ENCODE data around the gene NCOA7.
"Not testable (repeated sequence)": the region's sequence is repeated elsewhere in the genome, so short reads cannot be mapped to it uniquely, and the experiment has no call there.

The NCOA7 gene

DNA sequence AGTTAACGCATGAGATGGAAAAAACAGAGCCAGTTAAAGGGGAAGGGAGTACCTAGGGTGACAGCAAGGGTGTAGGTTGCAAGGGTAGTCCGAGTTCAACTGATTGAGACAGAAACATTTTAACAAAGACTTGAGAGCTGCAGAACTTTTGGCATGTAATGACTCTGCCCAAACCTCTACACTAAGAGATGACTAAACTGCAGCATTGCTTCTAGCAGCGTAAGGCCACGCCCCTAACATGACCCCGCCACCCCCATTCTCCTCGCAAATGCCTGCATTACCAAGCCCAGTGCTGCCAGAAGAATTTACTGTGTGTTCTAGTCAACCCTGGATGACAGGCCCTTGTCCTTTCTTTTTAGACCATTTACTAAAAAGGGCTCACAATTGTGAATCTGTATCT, 159.5 kb downstream of the NCOA7 start:
- DNase-seq (ENCODE audit: low read depth) = no peak

DNA sequence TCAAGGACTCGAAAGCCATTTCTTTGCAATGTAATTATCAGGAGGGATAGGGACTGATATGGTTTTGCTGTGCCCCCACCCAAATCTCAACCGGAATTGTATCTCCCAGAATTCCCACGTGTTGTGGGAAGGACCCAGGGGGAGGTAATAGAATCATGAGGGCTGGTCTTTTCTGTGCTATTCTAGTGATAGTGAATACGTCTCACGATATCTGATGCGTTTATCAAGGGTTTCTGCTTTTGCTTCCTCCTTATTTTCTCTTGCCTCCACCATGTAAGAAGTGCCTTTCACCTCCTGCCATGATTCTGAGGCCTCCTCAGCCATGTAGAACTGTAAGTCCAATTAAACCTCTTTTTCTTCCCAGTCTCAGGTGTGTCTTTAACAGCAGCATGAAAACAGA, 160.0 kb downstream of the NCOA7 start:
- not testable (repeated sequence) for DNase-seq (ENCODE audit: low read depth)

- DNase-seq (ENCODE audit: low read depth) = no peak
Measured at GRCh38 chr6:125951323-125951722, 160.6 kb downstream of the NCOA7 start.

DNA sequence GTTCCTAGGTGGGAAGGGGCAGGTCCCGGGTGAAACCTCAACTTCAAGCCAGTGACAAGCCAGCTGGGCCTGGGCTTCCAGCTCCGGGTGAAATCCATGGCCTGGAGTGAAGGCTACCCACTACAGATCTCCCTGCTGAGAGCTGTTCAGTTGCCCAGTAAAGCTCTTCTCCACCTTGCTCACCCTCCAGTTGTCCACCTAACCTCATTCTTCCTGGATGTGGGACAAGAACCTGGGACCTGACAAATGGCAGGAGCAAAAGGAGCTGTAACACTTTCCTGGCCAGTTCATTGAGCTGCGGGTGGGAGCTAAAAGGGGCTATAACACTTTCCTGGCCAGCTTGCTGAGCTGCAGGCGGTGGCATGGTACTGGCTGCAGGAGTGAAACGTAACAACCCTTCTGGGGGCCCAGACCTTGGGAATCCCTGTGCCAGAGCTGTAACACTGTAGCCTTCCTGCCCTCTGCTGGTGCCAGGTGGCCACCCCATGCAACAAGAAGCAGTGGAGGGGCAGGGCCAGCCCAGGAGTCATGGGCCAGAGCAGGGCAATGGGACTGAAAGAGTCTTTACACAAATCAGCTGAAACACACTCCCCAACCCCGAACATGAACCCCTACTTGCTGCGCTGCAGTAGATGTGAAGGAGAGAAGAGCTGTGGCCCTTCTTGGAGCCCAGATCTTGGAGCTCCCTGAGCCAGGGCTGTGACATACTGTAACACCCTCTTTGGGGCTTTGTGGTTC, 162.2 kb downstream of the NCOA7 start:
- no peak for DNase-seq (ENCODE audit: low read depth)

DNA sequence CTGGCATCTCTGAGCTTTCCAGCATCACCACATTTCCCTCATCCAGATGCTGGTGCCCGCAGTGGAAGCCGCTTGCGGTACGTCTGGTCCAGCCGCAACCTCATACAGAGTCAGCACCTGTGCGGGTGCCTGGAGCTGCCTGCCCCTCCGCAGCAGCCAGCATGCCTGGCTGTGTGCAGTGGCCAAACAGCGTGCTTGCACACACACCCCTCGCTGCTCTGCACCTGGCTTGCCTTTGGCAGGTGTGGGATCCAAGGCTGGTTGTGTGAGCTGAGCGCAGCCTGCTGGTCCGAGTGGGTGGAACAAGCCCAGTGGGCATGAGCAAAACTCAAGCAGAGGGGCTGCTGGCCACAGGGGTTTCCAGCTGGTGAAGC, 162.7 kb downstream of the NCOA7 start:
- no peak for DNase-seq (ENCODE audit: low read depth)

GRCh38 chr6:125954735-125955339, 164.1 kb downstream of the NCOA7 start:
- no peak for DNase-seq (ENCODE audit: low read depth)

DNA sequence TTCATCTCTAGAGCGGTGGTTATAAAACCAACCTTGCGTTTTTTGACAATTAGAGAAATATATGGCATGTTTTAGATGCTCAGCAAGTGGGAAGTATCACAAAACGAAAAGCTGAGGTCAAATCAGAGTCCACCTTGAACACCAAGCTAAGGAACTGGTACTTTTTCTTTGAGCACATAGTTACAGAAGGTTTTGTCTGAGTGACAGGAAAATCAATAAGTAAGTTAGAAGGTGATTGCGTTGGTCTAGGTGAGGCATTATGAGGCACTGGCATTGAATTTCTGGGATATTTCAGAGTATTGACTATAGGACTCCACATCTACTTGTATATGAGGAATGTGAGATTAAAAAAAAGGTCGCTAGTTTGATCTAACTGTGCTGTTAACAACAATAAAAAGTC, 165.2 kb downstream of the NCOA7 start:
- no peak for DNase-seq (ENCODE audit: low read depth)

DNA sequence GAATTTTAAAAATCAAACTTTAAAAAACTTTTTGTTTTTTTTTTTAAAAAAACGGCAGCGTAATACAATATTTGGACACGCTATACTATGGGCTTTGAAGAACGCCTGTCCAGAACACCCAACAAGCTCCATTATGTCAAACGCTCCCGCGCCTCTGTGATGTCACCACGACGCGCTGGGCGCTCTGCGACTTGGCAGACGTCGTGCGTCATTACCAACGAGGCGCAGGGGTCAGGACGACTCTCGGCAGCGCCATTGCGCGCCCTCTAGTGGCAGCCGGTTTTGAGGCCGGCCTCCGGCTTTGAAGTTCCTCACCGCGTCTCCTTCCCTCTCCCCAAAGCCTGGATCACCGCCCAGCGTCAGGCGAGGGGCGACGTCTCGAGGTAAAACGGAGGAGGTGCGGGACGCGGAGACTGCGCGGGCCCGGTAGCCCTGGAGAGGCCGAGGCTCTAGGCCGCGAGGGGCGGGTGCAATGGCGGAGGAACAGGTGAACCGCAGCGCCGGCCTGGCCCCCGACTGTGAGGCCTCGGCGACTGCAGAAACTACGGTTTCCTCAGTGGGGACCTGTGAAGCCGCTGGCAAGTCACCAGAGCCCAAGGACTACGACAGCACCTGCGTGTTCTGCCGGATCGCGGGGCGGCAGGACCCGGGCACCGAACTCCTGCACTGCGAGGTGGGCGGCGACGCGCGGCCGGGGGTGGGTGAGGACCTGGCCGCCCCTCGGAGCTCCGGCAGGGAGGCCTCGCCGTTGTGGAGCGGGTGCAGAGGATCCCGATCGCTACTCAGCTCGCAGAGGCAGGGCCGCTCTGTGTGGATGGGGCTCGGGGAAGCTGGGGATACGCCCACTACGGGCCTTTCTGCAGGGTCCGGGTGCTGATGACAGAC, 166.0 kb downstream of the NCOA7 start, which contains the start of gene HINT3:
Gene HINT3 (plus strand): TSS at position 265 of the 885 bp plus-strand sequence. CDS start 208 bp downstream, at position 473.
- DNase-seq (ENCODE audit: low read depth) = peak; percentile 96

- DNase-seq (ENCODE audit: low read depth) = no peak
Measured at GRCh38 chr6:125957391-125957693, 166.6 kb downstream of the NCOA7 start.

DNA sequence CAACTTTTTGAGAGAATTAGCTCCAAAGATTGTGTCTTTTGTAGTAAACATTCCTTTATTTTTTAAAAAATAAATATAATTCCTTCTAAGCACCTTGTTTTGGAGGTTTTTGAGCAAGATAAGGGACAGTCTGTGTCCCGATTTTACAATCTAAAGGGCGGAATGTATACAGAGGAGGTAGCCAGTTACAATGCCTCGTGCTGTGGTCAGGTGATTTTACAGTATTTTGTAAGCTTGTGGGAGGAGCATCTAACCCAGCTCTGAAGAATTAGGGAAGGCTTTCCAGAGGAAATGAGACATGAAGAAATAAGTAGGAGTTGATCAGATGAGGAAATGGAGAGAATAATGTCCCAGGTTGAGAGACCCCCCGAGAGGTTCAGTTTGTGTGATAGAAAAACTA, 167.1 kb downstream of the NCOA7 start:
- no peak for DNase-seq (ENCODE audit: low read depth)

DNA sequence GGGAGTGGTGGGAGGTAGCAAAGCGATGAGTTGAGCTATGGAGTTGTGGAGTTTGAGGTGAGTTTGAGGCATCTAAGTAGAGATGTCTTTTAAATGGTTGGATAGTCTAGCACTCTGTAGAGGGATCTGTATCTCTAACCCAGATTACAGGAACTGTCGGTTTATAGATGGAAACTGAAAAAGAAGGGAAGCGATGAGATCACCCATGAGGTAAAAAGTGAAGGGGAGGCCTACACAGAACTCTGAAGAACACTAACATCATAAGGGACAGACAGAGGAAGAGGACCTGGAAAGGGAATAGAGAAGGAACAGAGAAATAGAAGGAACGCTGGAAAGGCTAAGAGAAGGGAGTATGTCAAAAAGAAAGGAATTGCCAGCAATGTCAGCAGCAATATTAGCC, 168.3 kb downstream of the NCOA7 start:
- no peak for DNase-seq (ENCODE audit: low read depth)

DNA sequence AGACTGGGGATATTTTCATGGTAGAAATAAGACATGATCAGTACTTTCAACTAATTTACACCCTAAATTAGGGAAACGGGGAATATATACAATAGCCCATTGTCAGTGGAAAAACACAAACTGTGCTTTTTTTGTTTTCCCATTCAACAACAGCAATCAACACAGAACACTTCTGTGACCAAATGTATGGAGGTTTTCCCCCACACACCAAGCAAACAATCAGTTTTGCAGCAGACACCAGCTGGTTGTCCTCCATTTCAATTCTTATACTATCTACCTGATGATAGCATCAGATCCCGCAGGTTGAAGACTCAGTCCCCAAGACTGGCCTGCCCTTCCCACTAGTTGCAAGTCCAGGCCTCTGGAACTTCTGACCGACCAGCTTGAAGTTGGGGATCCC, 170.4 kb downstream of the NCOA7 start:
- no peak for DNase-seq (ENCODE audit: low read depth)

- DNase-seq (ENCODE audit: low read depth) = no peak
Measured at GRCh38 chr6:125962900-125963497, 172.2 kb downstream of the NCOA7 start.

DNA sequence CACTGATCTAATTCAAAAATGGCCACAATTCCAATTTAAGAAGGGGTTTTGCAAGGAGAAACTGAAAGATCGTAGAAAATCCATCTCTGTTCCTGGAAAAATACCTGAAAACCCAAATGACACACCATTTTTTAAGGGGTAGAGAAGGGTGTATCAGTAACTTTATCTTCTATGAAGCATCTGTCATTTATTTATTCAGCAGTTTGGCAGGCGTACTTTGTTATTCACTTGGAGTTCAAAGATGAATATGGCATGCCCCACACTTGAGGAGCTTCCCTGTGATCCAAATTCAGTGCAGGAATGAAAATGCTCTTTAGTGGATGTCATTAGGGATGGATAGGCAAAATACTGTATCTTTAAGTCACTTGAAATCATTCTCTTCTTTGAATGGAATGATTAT, 173.1 kb downstream of the NCOA7 start:
- DNase-seq (ENCODE audit: low read depth) = no peak

- DNase-seq (ENCODE audit: low read depth) = no peak
Measured at GRCh38 chr6:125966569-125966968, 175.8 kb downstream of the NCOA7 start.

GRCh38 chr6:125968493-125968892, 177.7 kb downstream of the NCOA7 start:
- no peak for DNase-seq (ENCODE audit: low read depth)

DNA sequence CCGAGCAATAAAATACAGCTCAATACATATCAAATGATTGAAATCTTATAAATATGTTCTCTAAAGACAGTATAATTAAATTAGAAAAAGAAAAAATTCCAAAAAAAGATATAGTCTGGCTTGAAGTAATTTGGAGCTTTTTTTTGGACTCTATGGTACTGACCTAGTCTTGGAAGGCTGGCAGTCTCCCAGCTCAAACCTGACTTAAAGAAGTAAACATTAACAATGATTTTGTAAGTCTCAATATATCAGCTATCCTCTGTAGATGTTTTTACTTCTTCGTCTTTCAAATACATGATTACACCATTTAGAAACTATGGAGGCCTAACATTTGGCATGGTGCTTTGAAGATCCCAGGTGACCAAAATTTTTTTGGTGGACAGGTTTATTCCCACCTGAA, 180.0 kb downstream of the NCOA7 start:
- no peak for DNase-seq (ENCODE audit: low read depth)

DNA sequence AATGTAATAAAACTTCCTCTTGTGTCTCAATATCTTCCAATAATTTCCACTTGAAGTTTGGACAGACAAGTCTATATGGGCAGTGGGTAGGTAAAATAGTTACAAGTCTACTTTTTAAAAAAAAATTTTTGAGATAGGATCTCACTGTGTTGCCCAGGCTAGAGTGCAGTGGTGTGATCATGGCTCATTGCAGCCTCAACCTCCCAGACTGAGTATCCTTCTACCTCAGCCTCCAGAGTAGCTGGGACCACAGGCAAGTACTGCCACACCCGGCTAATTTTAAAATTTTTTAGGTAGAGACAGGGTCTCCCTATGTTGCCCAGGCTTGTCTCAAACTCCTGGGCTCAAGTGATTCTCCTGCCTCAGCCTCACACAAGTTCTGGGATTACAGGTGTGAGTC, 181.7 kb downstream of the NCOA7 start:
- DNase-seq (ENCODE audit: low read depth) = not testable (repeated sequence)

GRCh38 chr6:125974214-125974866, 183.6 kb downstream of the NCOA7 start:
- no peak for DNase-seq (ENCODE audit: low read depth)

- DNase-seq (ENCODE audit: low read depth) = no peak
Measured at GRCh38 chr6:125979101-125979500, 188.3 kb downstream of the NCOA7 start.

Data from T follicular helper cell (primary cell).